Hematopoietic multipotent progenitor cell treated with erythropoietin and hydrocortisone succinate and interleukin-3 and kit ligand, for 6 days (in vitro differentiated cells): ENCODE results near the gene NUP50.
"Not testable (repeated sequence)": the region's sequence is repeated elsewhere in the genome, so short reads cannot be mapped to it uniquely, and the experiment has no call there.

Experiments
- DNase-seq: peaks from one replicate; pipeline ENCODE4 v3.0.0-alpha.2; 2015

Gene NUP50

GRCh38 chr22:45162531-45162930, 1.2 kb upstream of the NUP50 start:
- no peak for DNase-seq

DNA sequence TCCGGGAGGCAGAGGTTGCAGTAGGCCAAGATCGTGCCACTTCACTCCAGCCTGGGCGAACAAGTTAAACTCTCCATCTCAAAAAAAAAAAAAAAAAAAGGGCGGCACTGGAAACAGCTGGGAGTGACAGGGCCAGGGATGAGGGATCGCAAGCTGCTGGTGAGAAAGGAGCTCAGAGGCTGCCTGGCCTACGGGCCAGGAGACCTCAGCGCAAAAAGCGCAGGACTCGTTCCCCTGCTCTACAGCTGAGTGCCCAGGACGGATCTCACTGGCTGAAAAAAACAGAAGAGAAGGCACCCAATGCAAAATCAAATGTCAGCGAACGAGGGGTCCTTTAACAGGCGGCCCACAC, 650 bp upstream of the NUP50 start:
- peak; percentile 60 for DNase-seq

DNA sequence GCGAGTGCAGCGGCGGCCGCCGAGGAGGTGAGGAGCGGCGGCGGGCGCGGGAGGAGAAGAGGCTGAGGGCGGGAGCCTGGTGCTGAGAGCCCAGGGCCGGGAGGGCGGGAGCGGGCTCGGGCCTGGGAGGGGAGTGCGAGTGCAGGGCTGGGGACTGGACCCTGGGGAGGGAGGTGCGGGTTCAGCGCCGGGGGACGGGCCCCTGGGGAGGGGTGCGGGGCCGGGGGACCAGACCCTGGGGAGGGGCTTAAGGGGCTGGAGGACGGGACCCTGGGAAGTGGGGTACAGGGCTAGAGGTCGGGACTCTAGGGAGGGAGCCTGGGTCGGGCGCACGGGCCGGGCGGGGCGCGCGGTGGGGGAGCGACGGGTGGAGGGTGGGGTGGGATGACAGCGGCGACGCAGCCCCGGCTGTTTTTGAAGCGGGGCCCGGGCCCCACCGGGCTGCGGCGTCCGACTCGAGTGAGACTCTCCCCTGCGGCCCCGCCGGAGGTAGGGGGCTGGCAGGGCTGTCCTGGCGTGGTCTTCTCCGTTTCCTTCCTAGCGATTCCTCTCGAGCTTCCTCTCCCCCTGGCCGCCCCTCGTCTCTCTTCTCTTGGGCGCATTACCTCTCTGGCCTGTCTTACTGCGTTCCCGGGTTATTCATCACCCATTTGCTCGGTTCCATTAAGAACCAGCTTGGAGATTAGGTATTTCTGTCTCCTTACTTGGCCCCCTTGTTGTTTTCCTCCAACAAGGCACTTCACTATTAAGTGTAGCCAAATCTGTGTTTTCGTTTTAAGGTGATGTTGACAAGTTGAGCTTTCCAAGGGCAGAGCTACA, 754 bp downstream of the NUP50 start:
- peak; percentile 62 for DNase-seq

GRCh38 chr22:45166932-45167331, 3.2 kb downstream of the NUP50 start:
- DNase-seq: peak; percentile 71

DNA sequence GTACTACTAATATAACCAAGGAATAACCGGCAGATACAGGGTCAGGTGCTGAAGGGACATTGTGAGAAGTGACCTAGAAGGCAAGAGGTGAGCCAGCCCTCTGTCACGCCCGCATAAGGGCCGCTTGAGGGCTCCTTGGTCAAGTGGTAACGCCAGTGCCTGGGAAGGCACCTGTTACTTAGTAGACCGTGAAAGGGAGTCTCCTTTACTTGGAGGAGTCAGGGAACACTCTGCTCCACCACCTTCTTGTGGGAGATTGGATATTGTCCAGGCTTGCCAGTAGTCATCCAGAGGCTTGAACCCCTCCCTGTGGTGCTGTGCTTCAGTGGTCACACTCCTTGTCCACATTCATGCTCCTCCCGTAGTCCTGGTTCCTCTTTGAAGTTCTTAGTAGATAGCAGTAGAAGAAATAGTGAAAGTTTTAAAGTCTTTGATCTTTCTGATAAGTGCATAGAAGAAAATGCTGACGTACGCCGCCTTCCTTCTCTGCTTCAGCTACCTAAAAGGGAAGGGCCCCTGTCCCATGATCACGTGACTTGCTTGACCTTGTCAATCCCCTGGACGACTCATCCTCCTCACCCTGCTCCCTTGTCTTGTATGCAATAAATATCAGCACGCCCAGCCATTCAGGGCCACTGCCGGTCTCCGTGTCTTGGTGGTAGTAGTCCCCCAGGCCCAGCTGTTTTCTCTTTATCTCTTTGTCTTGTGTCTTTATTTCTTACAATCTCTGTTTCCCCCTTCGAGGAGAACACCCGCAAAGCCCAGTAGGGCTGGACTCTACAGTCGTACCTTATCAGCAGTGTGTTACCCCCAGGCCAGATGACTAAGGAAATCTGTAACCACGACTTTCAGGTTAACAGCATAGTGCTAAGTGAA, 6.1 kb downstream of the NUP50 start:
- DNase-seq: peak; percentile 84

GRCh38 chr22:45171830-45172229, 8.1 kb downstream of the NUP50 start:
- DNase-seq: no peak

- peak; percentile 43 for DNase-seq
Observed at GRCh38 chr22:45172881-45173585, 9.3 kb downstream of the NUP50 start.

- DNase-seq: no peak
Observed at GRCh38 chr22:45179276-45180049, 15.7 kb downstream of the NUP50 start.

GRCh38 chr22:45180146-45180679, 16.5 kb downstream of the NUP50 start:
- DNase-seq: peak; percentile 55

DNA sequence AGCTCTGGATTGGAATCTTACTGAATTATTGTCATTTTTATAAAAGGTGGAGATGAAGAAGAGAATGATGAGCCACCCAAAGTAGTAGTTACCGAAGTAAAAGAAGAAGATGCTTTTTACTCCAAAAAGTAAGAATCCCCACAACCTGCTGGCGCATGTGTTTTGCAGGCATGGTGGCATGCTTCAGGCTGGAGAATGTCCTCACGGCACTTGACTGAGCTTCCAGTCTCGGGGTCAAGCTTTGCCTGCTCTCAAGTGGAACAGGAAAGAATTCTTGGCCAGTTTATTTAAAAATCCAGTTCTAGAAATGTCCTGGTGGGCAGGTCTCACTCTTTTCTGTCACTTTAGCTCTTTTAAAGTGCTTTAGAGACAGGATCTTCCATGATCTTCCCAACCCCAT, 17.5 kb downstream of the NUP50 start:
- no peak for DNase-seq

GRCh38 chr22:45181766-45182165, 18.0 kb downstream of the NUP50 start:
- no peak for DNase-seq

DNA sequence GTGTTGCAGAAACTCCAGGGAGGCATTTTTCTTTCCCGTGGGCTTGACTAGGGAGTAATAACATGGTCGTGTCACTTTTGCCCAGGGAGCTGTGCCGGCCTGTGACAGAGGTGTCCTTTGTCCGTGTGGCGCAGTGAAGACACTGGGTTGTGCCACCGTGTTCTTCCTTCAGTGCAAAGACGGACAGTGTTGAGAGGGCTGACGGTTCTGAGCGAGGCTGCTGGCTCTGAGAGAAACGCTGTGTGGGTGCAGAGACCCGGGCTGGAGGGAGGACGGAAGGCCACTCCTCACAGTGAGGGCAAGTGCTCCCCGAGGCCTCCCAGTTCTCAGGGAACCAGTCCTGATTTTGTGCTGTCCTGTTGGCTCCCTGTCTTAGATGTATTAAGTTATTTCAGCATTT, 20.2 kb downstream of the NUP50 start:
- DNase-seq: no peak

GRCh38 chr22:45185718-45186514, 22.2 kb downstream of the NUP50 start:
- DNase-seq: no peak

DNA sequence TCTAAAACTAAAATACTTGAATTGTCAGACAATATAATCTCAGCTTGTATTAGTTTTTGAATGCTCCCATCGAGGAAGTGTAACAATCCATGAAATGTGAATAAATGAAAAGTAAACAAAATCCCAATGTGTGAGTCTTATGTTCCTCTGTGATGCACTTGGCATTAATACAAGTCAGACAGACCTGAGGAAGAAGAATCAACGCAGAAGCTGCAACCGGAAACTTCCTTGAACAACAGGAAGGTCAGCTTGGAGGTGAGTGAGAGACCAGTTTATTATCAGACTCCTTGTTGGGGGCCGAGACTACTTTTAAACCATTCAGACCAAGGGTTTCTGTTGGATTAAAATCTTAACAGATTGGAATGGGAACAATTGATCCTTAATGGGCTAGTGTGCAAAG, 24.2 kb downstream of the NUP50 start:
- DNase-seq: no peak

- no peak for DNase-seq
Observed at GRCh38 chr22:45188779-45189178, 25.1 kb downstream of the NUP50 start.

GRCh38 chr22:45190202-45190872, 26.6 kb downstream of the NUP50 start:
- no peak for DNase-seq

DNA sequence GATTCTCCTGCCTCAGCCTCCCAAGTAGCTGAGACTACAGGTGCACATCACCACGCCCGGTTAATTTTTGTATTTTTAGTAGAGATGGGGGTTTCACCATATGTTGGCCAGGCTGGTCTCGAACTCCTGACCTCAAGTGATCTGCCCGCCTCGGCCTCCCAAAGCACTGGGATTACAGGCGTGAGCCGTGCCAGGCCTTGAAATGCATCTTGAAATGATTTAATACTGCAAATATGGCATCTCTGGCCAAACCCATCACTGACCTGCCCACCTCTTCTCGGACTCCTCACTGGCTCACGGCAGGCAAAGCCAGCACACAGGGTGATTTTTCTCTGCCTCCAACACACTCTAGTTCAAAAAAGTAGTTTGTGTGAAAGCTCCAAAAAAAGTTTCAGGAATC, 28.0 kb downstream of the NUP50 start:
- not testable (repeated sequence) for DNase-seq

- no peak for DNase-seq
Observed at GRCh38 chr22:45192701-45193187, 29.0 kb downstream of the NUP50 start.

- no peak for DNase-seq
Observed at GRCh38 chr22:45194686-45195085, 31.0 kb downstream of the NUP50 start.

GRCh38 chr22:45195616-45196015, 31.9 kb downstream of the NUP50 start:
- DNase-seq: no peak

GRCh38 chr22:45196308-45196707, 32.6 kb downstream of the NUP50 start:
- DNase-seq: no peak
